ENCODE measurements around the gene SLIT3.

Gene SLIT3

DNA sequence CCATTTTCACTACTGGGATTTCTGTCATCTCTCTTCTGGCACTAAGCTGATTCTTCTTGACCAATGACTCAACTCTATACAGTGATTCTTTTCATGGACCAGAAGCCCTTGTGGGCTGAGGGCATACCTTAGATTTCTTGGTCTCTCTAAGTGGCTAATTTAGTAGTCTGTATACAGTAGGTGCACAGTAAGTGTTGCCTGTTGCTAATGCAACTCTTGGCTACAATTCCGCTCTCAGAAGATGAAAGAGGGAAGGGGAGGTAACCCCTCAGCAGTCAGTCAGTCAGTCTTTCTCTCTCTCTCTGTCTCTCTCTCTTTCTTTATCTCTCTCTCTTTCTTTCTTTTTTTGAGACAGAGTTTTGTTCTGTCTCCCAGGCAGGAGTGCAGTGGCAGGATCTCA is 606.6 kb downstream of the SLIT3 start:
- Histone ChIP-seq H3K9me3 (ENCODE audit: insufficient read depth, low read length, severe bottlenecking) (no peaks in the 10 kb centered on the region), H3K79me2 (ENCODE audit: insufficient read depth, low read length) (no peaks in the 10 kb centered on the region), H3K4me2 (ENCODE audit: insufficient read depth, low read length) (no peak overlapping the region), H3K4me3 (ENCODE audit: low read depth in 1 of 2, low read length in 2 of 2) (no peak overlapping the region), H4K20me1 (ENCODE audit: insufficient read depth, low read length) (no peaks in the 10 kb centered on the region), H3K27me3 (ENCODE audit: insufficient read depth, low read length, poor library complexity) (peaks cover 7% of the 10 kb centered on the region), H3K4me1 (ENCODE audit: insufficient read depth, low read length) (no peaks in the 10 kb centered on the region), H3K27ac (ENCODE audit: low read length) (no peak overlapping the region), H3K9ac (ENCODE audit: low read depth, low read length) (no peak overlapping the region), H2AFZ (ENCODE audit: low read depth, low read length) (no peak overlapping the region), H3K36me3 (ENCODE audit: insufficient read depth, low read length) (no peaks in the 10 kb centered on the region)
- DNase-seq = no peak
- TF ChIP-seq CTCF (IDR thresholded peaks at IDR 0.05; ENCODE audit: borderline replicate concordance, extremely low read depth, low read length, poor library complexity, severe bottlenecking) (no peak), EZH2 (IDR thresholded peaks at IDR 0.05; ENCODE audit: borderline replicate concordance, low read depth, low read length, severe bottlenecking) (no peak)
- no peak for ATAC-seq (ENCODE audit: insufficient read depth, low read depth)

GRCh38 chr5:168693883-168694282 is 607.1 kb downstream of the SLIT3 start:
- Histone ChIP-seq H3K27ac (ENCODE audit: low read length) (no peak overlapping the region), H3K36me3 (ENCODE audit: insufficient read depth, low read length) (no peaks in the 10 kb centered on the region), H3K4me2 (ENCODE audit: insufficient read depth, low read length) (no peak overlapping the region), H3K4me1 (ENCODE audit: insufficient read depth, low read length) (no peaks in the 10 kb centered on the region), H3K79me2 (ENCODE audit: insufficient read depth, low read length) (no peaks in the 10 kb centered on the region), H3K27me3 (ENCODE audit: insufficient read depth, low read length, poor library complexity) (peaks cover 7% of the 10 kb centered on the region), H4K20me1 (ENCODE audit: insufficient read depth, low read length) (no peaks in the 10 kb centered on the region), H3K4me3 (ENCODE audit: low read depth in 1 of 2, low read length in 2 of 2) (no peak overlapping the region), H3K9ac (ENCODE audit: low read depth, low read length) (no peak overlapping the region), H3K9me3 (ENCODE audit: insufficient read depth, low read length, severe bottlenecking) (no peaks in the 10 kb centered on the region), H2AFZ (ENCODE audit: low read depth, low read length) (no peak overlapping the region)
- TF ChIP-seq CTCF (IDR thresholded peaks at IDR 0.05; ENCODE audit: borderline replicate concordance, extremely low read depth, low read length, poor library complexity, severe bottlenecking) = no peak
- no peak for TF ChIP-seq EZH2 (IDR thresholded peaks at IDR 0.05; ENCODE audit: borderline replicate concordance, low read depth, low read length, severe bottlenecking)
- ATAC-seq (ENCODE audit: insufficient read depth, low read depth) (no peak), DNase-seq (no peak)

- TF ChIP-seq CTCF (IDR thresholded peaks at IDR 0.05; ENCODE audit: borderline replicate concordance, extremely low read depth, low read length, poor library complexity, severe bottlenecking) = no peak
- no peak for TF ChIP-seq EZH2 (IDR thresholded peaks at IDR 0.05; ENCODE audit: borderline replicate concordance, low read depth, low read length, severe bottlenecking)
- Histone ChIP-seq H3K27ac (ENCODE audit: low read length) (no peak overlapping the region), H3K36me3 (ENCODE audit: insufficient read depth, low read length) (no peaks in the 10 kb centered on the region), H3K4me1 (ENCODE audit: insufficient read depth, low read length) (no peaks in the 10 kb centered on the region), H4K20me1 (ENCODE audit: insufficient read depth, low read length) (no peaks in the 10 kb centered on the region), H2AFZ (ENCODE audit: low read depth, low read length) (no peak overlapping the region), H3K27me3 (ENCODE audit: insufficient read depth, low read length, poor library complexity) (peaks cover 7% of the 10 kb centered on the region), H3K9ac (ENCODE audit: low read depth, low read length) (no peak overlapping the region), H3K4me2 (ENCODE audit: insufficient read depth, low read length) (no peak overlapping the region), H3K9me3 (ENCODE audit: insufficient read depth, low read length, severe bottlenecking) (no peaks in the 10 kb centered on the region), H3K79me2 (ENCODE audit: insufficient read depth, low read length) (no peaks in the 10 kb centered on the region), H3K4me3 (ENCODE audit: low read depth in 1 of 2, low read length in 2 of 2) (no peak overlapping the region)
- no peak for ATAC-seq (ENCODE audit: insufficient read depth, low read depth)
- DNase-seq = no peak
Observed at GRCh38 chr5:168693297-168693696, 607.6 kb downstream of the SLIT3 start.

GRCh38 chr5:168691891-168692290 is 609.0 kb downstream of the SLIT3 start:
- DNase-seq (no peak), ATAC-seq (ENCODE audit: insufficient read depth, low read depth) (no peak)
- Histone ChIP-seq H3K4me3 (ENCODE audit: low read depth in 1 of 2, low read length in 2 of 2) (no peak overlapping the region), H3K9me3 (ENCODE audit: insufficient read depth, low read length, severe bottlenecking) (no peaks in the 10 kb centered on the region), H3K9ac (ENCODE audit: low read depth, low read length) (no peak overlapping the region), H3K4me1 (ENCODE audit: insufficient read depth, low read length) (no peaks in the 10 kb centered on the region), H4K20me1 (ENCODE audit: insufficient read depth, low read length) (no peaks in the 10 kb centered on the region), H3K4me2 (ENCODE audit: insufficient read depth, low read length) (no peak overlapping the region), H2AFZ (ENCODE audit: low read depth, low read length) (no peak overlapping the region), H3K36me3 (ENCODE audit: insufficient read depth, low read length) (no peaks in the 10 kb centered on the region), H3K79me2 (ENCODE audit: insufficient read depth, low read length) (no peaks in the 10 kb centered on the region), H3K27me3 (ENCODE audit: insufficient read depth, low read length, poor library complexity) (peaks cover 7% of the 10 kb centered on the region), H3K27ac (ENCODE audit: low read length) (no peak overlapping the region)
- TF ChIP-seq EZH2 (IDR thresholded peaks at IDR 0.05; ENCODE audit: borderline replicate concordance, low read depth, low read length, severe bottlenecking) (no peak), CTCF (IDR thresholded peaks at IDR 0.05; ENCODE audit: borderline replicate concordance, extremely low read depth, low read length, poor library complexity, severe bottlenecking) (no peak)

Measured in DND-41 (cell line).